GM12801 (cell line): Measurements from ENCODE around the gene BICDL2.

Experiments
- TF ChIP-seq, protein P1 (sequence below): IDR thresholded peaks from one replicate; pipeline ENCODE4 v1.5.1; 2011; ENCODE audit warnings: control low read depth; ENCODE audit not compliant: insufficient read length; ENCODE audit errors: extremely low read depth

BICDL2 gene

DNA sequence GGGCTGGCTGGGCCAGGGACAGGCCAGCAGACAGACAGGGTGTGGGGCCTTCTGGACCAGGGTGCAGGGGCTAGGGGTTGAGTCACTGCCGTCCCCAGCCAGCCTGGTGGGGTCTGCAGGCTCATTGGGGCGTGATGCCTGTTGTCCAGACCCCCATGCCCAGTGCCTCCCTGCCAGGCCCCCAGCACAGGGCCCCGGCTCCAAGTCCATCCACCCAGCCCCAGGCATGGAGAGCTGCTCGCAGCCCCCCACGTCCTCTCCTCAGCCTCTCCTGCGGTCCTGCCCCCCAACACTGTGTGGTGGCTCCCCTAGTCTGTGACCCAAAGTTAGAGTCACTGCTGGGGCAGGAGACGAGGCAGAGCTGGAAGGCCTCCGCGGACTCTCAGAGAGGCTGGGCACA is 49.5 kb downstream of the BICDL2 start:
- TF ChIP-seq, protein P1, sequence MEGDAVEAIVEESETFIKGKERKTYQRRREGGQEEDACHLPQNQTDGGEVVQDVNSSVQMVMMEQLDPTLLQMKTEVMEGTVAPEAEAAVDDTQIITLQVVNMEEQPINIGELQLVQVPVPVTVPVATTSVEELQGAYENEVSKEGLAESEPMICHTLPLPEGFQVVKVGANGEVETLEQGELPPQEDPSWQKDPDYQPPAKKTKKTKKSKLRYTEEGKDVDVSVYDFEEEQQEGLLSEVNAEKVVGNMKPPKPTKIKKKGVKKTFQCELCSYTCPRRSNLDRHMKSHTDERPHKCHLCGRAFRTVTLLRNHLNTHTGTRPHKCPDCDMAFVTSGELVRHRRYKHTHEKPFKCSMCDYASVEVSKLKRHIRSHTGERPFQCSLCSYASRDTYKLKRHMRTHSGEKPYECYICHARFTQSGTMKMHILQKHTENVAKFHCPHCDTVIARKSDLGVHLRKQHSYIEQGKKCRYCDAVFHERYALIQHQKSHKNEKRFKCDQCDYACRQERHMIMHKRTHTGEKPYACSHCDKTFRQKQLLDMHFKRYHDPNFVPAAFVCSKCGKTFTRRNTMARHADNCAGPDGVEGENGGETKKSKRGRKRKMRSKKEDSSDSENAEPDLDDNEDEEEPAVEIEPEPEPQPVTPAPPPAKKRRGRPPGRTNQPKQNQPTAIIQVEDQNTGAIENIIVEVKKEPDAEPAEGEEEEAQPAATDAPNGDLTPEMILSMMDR = no peak

DNA sequence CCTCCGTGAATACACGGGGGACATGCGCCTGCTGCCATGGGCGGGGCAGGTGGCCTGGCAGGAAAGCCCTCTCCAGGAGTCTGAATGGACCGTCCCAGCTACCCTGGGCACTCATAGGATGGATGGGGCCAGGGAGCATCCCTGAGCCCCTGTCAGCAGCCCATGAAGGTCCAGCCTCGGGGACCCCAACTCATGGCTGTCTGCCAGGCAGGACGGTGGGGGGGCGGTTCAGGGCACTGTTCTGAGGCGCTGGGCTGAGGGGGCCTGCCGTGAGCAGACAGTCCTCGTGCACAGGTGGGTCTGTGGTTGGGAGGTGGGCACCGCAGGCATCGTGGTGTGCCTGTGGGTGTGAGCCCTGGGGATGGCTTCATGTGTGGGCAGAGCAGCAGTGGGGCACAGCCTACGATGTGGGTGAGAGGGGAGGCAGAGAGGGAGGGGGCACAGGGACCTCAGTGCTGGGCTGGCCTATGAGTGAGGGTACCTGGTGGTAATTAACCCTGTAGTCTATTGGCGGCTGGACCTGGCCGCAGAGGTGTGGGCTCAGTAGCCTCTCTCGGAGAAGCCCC is 50.0 kb downstream of the BICDL2 start:
- TF ChIP-seq, protein P1 = no peak

DNA sequence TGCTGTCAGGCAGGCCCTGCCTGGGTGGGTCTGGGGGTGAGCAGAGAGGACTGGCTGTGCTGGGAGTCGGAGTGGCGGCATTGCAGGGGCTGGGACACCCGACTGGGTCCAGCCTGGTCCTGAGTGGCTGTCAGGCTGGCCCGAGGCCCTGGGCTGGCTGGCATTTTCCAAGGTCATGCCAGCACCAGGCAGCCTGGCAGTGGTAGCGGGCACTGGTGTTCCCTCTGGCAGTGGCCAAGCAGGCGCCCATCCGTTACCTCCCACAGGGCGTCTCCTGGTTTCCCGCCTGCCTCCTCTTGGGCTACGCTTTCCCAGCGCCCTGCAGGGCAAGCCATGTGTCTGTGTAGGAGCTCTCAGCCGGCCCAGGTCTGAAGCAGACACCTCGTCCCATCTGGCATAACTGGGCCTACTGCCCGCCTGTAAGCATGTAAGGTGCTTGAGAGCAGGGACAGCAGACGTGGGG is 50.8 kb downstream of the BICDL2 start:
- TF ChIP-seq, protein P1 = no peak

DNA sequence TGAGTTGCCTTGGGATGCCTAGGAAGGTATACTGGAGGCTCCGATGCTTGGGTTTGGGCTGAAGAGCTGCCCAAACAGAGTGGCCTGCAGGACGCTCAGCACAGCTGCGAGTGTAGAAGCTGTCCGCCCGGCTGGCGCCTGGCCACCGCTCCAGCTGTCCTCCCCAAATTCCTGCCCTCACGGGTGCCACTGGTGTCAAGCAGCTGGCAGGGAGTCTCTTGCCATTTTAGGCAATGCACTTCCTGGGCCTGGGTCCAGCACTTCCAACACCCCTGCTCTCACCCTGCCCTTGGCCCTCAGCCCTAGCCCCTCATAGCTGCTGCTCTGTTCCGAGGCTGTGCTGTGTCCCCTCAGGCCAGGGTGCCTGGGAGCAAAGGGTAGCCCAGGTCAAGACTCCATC is 51.3 kb downstream of the BICDL2 start:
- TF ChIP-seq, protein P1 = no peak

DNA sequence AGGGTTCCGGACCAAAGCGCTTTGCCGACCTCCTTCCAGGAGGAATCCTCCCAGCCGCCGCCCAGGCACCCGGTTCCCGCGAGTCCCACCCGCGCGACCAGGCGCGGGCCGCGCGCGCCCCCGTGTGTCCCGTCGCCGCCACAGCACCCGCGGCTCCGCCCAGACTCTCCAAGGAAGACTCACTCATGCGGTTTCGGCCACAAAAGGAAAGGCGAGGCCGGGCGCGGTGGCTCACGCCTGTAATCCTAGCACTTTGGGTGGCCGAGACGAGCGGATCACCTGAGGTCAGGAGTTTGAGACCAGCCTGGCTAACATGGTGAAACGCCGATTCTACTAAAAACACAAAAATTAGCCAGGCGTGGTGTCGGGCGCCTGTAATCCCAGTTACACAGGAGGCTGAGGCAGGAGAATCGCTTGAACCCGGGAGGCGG is 53.0 kb downstream of the BICDL2 start:
- TF ChIP-seq, protein P1 = no peak

DNA sequence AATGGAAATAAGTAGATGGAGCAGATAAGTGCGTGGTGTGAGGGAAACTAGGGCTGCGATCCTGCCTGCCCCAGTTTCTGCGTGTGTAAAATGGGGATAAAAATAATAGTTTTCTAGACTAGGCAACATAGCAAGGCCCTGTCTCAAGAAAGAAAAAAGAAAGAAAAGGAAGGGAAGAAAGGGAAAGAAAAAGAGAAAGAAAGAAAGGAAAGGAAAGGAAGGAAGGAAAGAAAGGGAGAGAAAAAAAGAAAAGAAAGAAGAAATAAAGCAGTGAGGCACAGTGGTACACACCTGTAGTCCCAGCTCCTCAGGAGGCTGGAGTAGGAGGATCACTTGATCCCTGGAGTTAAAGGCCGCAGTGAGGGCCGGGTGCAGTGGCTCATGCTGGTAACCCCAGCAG is 54.3 kb downstream of the BICDL2 start:
- TF ChIP-seq, protein P1 = no peak

DNA sequence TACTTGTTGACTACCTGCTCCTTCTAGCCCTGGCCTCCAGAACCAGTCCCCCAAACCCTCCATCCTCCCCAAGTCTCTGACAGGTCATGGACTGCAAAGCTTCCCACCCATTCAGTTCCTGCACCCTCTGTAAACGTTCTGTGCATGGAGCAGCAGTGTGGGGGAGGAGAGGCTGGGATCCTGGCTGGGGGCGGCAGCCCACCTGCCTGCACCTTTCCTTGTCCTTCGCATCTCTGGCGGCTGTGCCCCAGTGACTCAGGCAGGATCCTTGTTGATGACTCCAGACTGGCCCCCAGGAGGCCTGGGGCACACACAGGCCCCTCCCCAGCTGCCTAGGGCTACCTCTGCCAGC is 54.9 kb downstream of the BICDL2 start:
- TF ChIP-seq, protein P1 = no peak
